Right atrium auricular region (tissue), 2 donors: ENCODE measurements around the gene ELL2. TPM values are rescaled to one million over a fixed set of nuclear protein-coding genes. Genes with fewer than 3 reads are reported as not detected.
"Not testable (repeated sequence)": the region's sequence is repeated elsewhere in the genome, so short reads cannot be mapped to it uniquely, and the experiment has no call there.

Experiments used
- DNase-seq: peaks from one replicate; pipeline ENCODE4 v3.0.0-alpha.2; 2019; ENCODE audit warnings: low spot score
- H3K27ac ChIP-seq, 2 donors: fragments of 200-600 bp; sonication (generic); 1 replicate in 1 of 2; 2 replicates in 1 of 2; pipeline ENCODE4 v1.5.1; 2016 to 2019
- H3K27me3 ChIP-seq, 2 donors: fragments of 200-600 bp; sonication (generic); one replicate each; pipeline versions ENCODE4 v1.5.1 to v1.6.0; 2017 to 2019
- H3K36me3 ChIP-seq: fragments of 200-600 bp; sonication (generic); one replicate; pipeline ENCODE4 v1.5.1; 2016
- H3K4me1 ChIP-seq, 2 donors: fragments of 200-600 bp; sonication (generic); one replicate each; pipeline versions ENCODE4 v1.5.1 to v1.6.0; 2017 to 2019
- H3K4me3 ChIP-seq, 2 donors: fragments of 200-600 bp; sonication (generic); 1 replicate in 1 of 2; 2 replicates in 1 of 2; pipeline ENCODE4 v1.5.1; 2017 to 2019; ENCODE audit warnings: mild to moderate bottlenecking in 1 of 2, moderate library complexity in 1 of 2
- H3K9me3 ChIP-seq, 2 donors: fragments of 200-600 bp; sonication (generic); one replicate each; pipeline ENCODE4 v1.5.1; 2019
- total RNA-seq, 2 donors: library from RNA; depleted of rRNA; stranded (reverse); fragments of >200 nt; gene quantifications; one replicate each; pipeline ENCODE4 v1.1.0, GENCODE V29; 2016
- TF ChIP-seq, protein P1 (sequence below), 2 donors: fragments of 200-600 bp; sonication (generic); IDR thresholded peaks; one replicate each; pipeline ENCODE4 v1.5.1; 2019; ENCODE audit warnings: antibody characterized with exemption in 2 of 2

Gene ELL2
- total RNA-seq, 2 donors from 2014 or later: 28.8 to 29.1 TPM

- Histone ChIP-seq H3K27ac (no peak overlapping the region), H3K9me3 (no peaks in the 10 kb centered on the region), H3K27me3 (no peaks in the 10 kb centered on the region), H3K4me3 (no peak overlapping the region), H3K36me3 (no peaks in the 10 kb centered on the region), H3K4me1 (peaks cover 0 to 7% of the 10 kb centered on the region in 2 donors)
- DNase-seq: no peak
- TF ChIP-seq, protein P1, sequence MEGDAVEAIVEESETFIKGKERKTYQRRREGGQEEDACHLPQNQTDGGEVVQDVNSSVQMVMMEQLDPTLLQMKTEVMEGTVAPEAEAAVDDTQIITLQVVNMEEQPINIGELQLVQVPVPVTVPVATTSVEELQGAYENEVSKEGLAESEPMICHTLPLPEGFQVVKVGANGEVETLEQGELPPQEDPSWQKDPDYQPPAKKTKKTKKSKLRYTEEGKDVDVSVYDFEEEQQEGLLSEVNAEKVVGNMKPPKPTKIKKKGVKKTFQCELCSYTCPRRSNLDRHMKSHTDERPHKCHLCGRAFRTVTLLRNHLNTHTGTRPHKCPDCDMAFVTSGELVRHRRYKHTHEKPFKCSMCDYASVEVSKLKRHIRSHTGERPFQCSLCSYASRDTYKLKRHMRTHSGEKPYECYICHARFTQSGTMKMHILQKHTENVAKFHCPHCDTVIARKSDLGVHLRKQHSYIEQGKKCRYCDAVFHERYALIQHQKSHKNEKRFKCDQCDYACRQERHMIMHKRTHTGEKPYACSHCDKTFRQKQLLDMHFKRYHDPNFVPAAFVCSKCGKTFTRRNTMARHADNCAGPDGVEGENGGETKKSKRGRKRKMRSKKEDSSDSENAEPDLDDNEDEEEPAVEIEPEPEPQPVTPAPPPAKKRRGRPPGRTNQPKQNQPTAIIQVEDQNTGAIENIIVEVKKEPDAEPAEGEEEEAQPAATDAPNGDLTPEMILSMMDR (IDR thresholded peaks at IDR 0.05): no peak
Measured at GRCh38 chr5:95873351-95873750, 88.3 kb downstream of the ELL2 start.

- H3K27me3 ChIP-seq: no peaks in the 10 kb centered on the region
- DNase-seq: no peak
Measured at GRCh38 chr5:95872346-95873268, 89.0 kb downstream of the ELL2 start.

DNA sequence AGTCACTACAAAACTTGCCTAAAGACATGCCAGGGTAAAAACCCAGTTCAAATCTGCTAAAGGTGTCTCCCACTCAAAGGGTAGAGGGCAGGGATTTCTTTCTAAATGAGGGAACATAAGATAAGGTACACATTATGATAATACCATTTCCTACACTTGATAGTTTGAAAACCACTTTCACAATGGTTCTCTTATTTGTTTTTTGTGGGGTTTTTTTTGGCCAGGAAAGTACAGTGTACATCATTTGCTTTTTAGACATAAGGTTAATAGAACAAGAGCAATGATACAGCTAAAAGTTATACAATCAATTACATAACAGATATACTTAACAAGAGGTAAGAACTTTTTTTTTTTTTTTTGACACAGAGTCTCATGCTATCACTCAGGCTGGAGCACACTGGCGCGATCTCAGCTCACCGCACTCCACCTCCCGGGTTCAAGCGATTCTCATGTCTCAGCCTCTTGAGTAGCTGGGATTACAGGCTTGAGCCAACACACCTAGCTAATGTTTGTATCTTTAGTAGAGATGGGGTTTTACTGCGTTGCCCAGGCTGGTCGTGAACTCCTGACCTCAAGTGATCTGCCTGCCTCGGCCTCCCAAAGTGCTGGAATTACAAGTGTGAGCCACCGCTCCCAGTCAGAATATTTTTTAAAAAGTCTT, 90.4 kb downstream of the ELL2 start:
- H3K4me3 ChIP-seq: no peak overlapping the region
- no peaks in the 10 kb centered on the region for H3K36me3 ChIP-seq
- H3K27me3 ChIP-seq: no peaks in the 10 kb centered on the region
- no peaks in the 10 kb centered on the region for H3K9me3 ChIP-seq
- H3K4me1 ChIP-seq: peaks cover 0 to 7% of the 10 kb centered on the region in 2 donors
- DNase-seq: no peak
- TF ChIP-seq, protein P1 (IDR thresholded peaks at IDR 0.05): no peak
- no peak overlapping the region for H3K27ac ChIP-seq

More at GRCh38 chr5:95872346-95873268, 89.0 kb downstream of the ELL2 start:
- Histone ChIP-seq H3K4me3 (no peak overlapping the region), H3K9me3 (no peaks in the 10 kb centered on the region), H3K36me3 (no peaks in the 10 kb centered on the region), H3K27ac (no peak overlapping the region), H3K4me1 (peaks cover 0 to 7% of the 10 kb centered on the region in 2 donors)
- TF ChIP-seq, protein P1 (IDR thresholded peaks at IDR 0.05): no peak

DNA sequence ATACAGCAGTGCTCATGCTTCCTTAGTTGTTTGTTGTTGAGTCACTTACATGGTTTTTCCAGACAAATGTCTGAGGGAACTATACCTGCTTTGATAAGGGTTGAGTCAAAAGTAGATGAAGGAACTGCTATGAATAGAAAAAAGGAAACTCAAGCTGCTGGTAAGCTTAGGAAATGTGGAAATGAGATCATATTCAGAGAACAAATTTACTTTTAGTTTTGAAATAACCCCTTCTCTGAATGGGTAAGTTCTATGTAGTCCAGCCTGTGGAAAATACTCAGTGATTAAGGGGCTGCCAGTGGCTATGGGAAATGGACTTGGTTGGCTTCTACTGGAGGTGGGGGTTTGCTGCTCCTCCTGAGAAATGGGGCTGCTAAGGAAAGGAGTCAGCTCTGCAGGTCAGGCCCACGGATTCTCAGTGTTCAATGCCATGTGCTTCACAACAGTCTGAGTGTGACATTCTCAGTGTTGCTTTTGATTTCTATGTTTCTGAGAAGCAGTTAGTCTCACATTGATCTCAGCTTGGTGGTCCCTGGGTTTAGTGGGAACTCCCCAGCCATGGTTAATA, 91.5 kb downstream of the ELL2 start:
- Histone ChIP-seq H3K9me3 (no peaks in the 10 kb centered on the region), H3K4me3 (no peak overlapping the region), H3K36me3 (no peaks in the 10 kb centered on the region), H3K27me3 (no peaks in the 10 kb centered on the region), H3K27ac (peak overlapping the region; percentile 4 to 29), H3K4me1 (peaks cover 0 to 7% of the 10 kb centered on the region in 2 donors)
- TF ChIP-seq, protein P1 (IDR thresholded peaks at IDR 0.05): no peak
- no peak for DNase-seq

GRCh38 chr5:95869173-95869855, 92.3 kb downstream of the ELL2 start:
- not testable (repeated sequence) for H3K4me1 ChIP-seq, H3K27ac ChIP-seq, DNase-seq

More at GRCh38 chr5:95869173-95869855, 92.3 kb downstream of the ELL2 start:
- not testable (repeated sequence) for H3K4me3 ChIP-seq, H3K36me3 ChIP-seq, H3K9me3 ChIP-seq, H3K27me3 ChIP-seq
